NCI-H69 (cell line): ENCODE measurements around the gene SCAMP1.
"Not testable (repeated sequence)": the region's sequence is repeated elsewhere in the genome, so short reads cannot be mapped to it uniquely, and the experiment has no call there.

ENCODE experiments used
- DNase-seq: peaks from one replicate; lab custom pipeline; 2025; lab: John Stamatoyannopoulos, UW

Gene SCAMP1

GRCh38 chr5:78429332-78429980, 69.0 kb downstream of the SCAMP1 start:
- no peak for DNase-seq

GRCh38 chr5:78430866-78431265, 70.4 kb downstream of the SCAMP1 start:
- no peak for DNase-seq

GRCh38 chr5:78433972-78434371, 73.6 kb downstream of the SCAMP1 start:
- no peak for DNase-seq

GRCh38 chr5:78447775-78448424, 87.5 kb downstream of the SCAMP1 start:
- DNase-seq: peak; percentile 41

- no peak for DNase-seq
These were observed 88.7 kb downstream of the SCAMP1 start for GRCh38 chr5:78449103-78449502.

GRCh38 chr5:78457507-78457906, 97.1 kb downstream of the SCAMP1 start:
- DNase-seq: not testable (repeated sequence)

- no peak for DNase-seq
These were observed 98.4 kb downstream of the SCAMP1 start for GRCh38 chr5:78458843-78459242.

GRCh38 chr5:78467140-78467539, 106.7 kb downstream of the SCAMP1 start:
- DNase-seq: no peak

GRCh38 chr5:78467752-78468357, 107.4 kb downstream of the SCAMP1 start:
- DNase-seq: peak; percentile 61

- no peak for DNase-seq
These were observed 111.5 kb downstream of the SCAMP1 start for GRCh38 chr5:78471896-78472295.

- DNase-seq: no peak
These were observed 112.2 kb downstream of the SCAMP1 start for GRCh38 chr5:78472469-78473106.

- no peak for DNase-seq
These were observed 113.3 kb downstream of the SCAMP1 start for GRCh38 chr5:78473751-78474150.

- DNase-seq: no peak
These were observed 115.0 kb downstream of the SCAMP1 start for GRCh38 chr5:78475370-78475769.

- no peak for DNase-seq
These were observed 116.4 kb downstream of the SCAMP1 start for GRCh38 chr5:78476795-78477194.

- DNase-seq: no peak
These were observed 122.5 kb downstream of the SCAMP1 start for GRCh38 chr5:78482948-78483347.

GRCh38 chr5:78483809-78484521, 123.5 kb downstream of the SCAMP1 start:
- DNase-seq: no peak

- no peak for DNase-seq
These were observed 125.8 kb downstream of the SCAMP1 start for GRCh38 chr5:78486218-78486617.

GRCh38 chr5:78487846-78488245, 127.4 kb downstream of the SCAMP1 start:
- DNase-seq: no peak

GRCh38 chr5:78490709-78491485, 130.5 kb downstream of the SCAMP1 start:
- no peak for DNase-seq

- no peak for DNase-seq
These were observed 131.8 kb downstream of the SCAMP1 start for GRCh38 chr5:78492224-78492623.

- DNase-seq: no peak
These were observed 132.2 kb downstream of the SCAMP1 start for GRCh38 chr5:78492650-78493049.

GRCh38 chr5:78495800-78496199, 135.4 kb downstream of the SCAMP1 start:
- no peak for DNase-seq
